Measurements from ENCODE around the gene PMPCA.

The PMPCA gene

DNA sequence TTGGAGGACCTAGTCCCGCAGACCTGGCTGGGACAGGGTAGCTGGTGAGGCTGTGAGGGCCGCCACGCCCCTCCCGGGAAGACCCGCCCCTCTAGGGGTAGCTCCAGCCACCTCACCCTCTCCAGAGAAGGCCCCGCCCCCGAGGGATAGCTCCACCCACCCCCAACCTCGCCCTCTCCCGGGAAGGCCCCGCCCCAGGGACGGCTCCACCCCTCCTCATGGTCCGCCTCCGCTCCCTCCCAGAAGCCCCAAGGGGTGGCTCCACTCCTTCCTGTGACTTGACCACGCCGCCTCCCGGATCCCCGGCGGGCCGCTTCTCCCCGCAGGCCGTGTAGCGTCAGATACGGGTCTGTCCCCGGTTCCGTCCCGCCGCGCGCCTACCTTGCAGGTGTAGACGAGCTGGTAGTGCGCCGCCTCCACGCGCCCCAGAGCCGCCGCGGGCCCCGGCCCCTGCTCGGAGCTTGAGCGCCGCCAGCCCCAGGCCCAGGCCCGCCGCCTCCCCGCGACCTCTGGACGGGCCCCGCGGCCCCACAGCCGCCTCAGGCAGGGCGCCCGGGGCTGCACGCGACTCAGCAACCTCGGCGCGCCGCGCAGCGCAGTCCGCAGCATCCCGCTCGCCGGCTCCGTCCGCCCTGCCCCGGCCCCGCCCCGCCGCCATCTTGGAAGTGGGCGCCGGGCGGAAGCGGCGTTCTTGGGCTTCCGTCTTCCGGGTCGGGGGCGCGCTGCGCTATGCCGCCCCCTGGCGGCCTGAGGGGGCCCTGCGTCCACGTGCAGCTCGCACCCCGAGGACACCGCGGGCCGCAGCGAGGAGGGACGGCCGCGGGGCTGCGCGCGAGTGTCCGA is 47.1 kb upstream of the PMPCA start, which contains the start of gene DNLZ (continued):
- no peak for TF ChIP-seq ZNF140 (tag by site-specific recombination; IDR thresholded peaks at IDR 0.05)
- no peak; the same call in 1 of the 2 replicates for TF ChIP-seq SP7 (tag by site-specific recombination; IDR thresholded peaks at IDR 0.05)
- no peak for TF ChIP-seq ZNF248 (tag by site-specific recombination; IDR thresholded peaks at IDR 0.05)
- no peak for TF ChIP-seq ZFP3 (tag by site-specific recombination; IDR thresholded peaks at IDR 0.05; ENCODE audit: low read depth)
- TF ChIP-seq ZNF157 (tag by site-specific recombination; IDR thresholded peaks at IDR 0.05): no peak
- peak; percentile 52; the same call in 1 of the 2 replicates for TF ChIP-seq ZXDB (tag by site-specific recombination; IDR thresholded peaks at IDR 0.05)
- TF ChIP-seq SP3 (tag by site-specific recombination; IDR thresholded peaks at IDR 0.05): peak; percentile 92
- TF ChIP-seq, protein P1, sequence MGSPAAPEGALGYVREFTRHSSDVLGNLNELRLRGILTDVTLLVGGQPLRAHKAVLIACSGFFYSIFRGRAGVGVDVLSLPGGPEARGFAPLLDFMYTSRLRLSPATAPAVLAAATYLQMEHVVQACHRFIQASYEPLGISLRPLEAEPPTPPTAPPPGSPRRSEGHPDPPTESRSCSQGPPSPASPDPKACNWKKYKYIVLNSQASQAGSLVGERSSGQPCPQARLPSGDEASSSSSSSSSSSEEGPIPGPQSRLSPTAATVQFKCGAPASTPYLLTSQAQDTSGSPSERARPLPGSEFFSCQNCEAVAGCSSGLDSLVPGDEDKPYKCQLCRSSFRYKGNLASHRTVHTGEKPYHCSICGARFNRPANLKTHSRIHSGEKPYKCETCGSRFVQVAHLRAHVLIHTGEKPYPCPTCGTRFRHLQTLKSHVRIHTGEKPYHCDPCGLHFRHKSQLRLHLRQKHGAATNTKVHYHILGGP (tag by site-specific recombination; IDR thresholded peaks at IDR 0.05): no peak
- no peak for TF ChIP-seq ZNF114 (tag by site-specific recombination; IDR thresholded peaks at IDR 0.05)
- TF ChIP-seq ZNF239 (tag by site-specific recombination; IDR thresholded peaks at IDR 0.05): no peak
- no peak for TF ChIP-seq ZFP41 (tag by site-specific recombination; IDR thresholded peaks at IDR 0.05; ENCODE audit: borderline replicate concordance)
- TF ChIP-seq BCL11B (tag by site-specific recombination; IDR thresholded peaks at IDR 0.05; ENCODE audit: low read depth): 0 out of 2 replicates have a peak, but pooled peaks have one; percentile 43
- TF ChIP-seq ZNF350 (tag by site-specific recombination; IDR thresholded peaks at IDR 0.05): no peak
- no peak for TF ChIP-seq ZBTB48 (tag by site-specific recombination; IDR thresholded peaks at IDR 0.05)
- TF ChIP-seq ZNF214 (tag by site-specific recombination; IDR thresholded peaks at IDR 0.05; ENCODE audit: borderline replicate concordance): no peak
- TF ChIP-seq ZBTB8A (tag by site-specific recombination; IDR thresholded peaks at IDR 0.05): peak; percentile 55
- 0 out of 2 replicates have a peak, but pooled peaks have one; percentile 21 for TF ChIP-seq ZNF600 (tag by site-specific recombination; IDR thresholded peaks at IDR 0.05)
- peak; percentile 65; the same call in 1 of the 2 replicates for TF ChIP-seq KLF16 (tag by site-specific recombination; IDR thresholded peaks at IDR 0.05)
- TF ChIP-seq, protein P2, sequence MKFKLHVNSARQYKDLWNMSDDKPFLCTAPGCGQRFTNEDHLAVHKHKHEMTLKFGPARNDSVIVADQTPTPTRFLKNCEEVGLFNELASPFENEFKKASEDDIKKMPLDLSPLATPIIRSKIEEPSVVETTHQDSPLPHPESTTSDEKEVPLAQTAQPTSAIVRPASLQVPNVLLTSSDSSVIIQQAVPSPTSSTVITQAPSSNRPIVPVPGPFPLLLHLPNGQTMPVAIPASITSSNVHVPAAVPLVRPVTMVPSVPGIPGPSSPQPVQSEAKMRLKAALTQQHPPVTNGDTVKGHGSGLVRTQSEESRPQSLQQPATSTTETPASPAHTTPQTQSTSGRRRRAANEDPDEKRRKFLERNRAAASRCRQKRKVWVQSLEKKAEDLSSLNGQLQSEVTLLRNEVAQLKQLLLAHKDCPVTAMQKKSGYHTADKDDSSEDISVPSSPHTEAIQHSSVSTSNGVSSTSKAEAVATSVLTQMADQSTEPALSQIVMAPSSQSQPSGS (tag by site-specific recombination; IDR thresholded peaks at IDR 0.05; ENCODE audit: low read depth): no peak
- no peak for TF ChIP-seq ZNF155 (tag by site-specific recombination; IDR thresholded peaks at IDR 0.05)
- no peak for TF ChIP-seq ZNF169 (tag by site-specific recombination; IDR thresholded peaks at IDR 0.05)
- no peak for TF ChIP-seq ZFP37 (tag by site-specific recombination; IDR thresholded peaks at IDR 0.05)
- TF ChIP-seq, protein P3, sequence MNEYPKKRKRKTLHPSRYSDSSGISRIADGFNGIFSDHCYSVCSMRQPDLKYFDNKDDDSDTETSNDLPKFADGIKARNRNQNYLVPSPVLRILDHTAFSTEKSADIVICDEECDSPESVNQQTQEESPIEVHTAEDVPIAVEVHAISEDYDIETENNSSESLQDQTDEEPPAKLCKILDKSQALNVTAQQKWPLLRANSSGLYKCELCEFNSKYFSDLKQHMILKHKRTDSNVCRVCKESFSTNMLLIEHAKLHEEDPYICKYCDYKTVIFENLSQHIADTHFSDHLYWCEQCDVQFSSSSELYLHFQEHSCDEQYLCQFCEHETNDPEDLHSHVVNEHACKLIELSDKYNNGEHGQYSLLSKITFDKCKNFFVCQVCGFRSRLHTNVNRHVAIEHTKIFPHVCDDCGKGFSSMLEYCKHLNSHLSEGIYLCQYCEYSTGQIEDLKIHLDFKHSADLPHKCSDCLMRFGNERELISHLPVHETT (tag by site-specific recombination; IDR thresholded peaks at IDR 0.05): no peak
- no peak for TF ChIP-seq ZNF138 (tag by site-specific recombination; IDR thresholded peaks at IDR 0.05; ENCODE audit: borderline replicate concordance)
- no peak for TF ChIP-seq ZNF843 (tag by site-specific recombination; IDR thresholded peaks at IDR 0.05)
- TF ChIP-seq ZIC2 (tag by site-specific recombination; IDR thresholded peaks at IDR 0.05): no peak
- no peak for TF ChIP-seq ZNF623 (tag by site-specific recombination; IDR thresholded peaks at IDR 0.05)
- TF ChIP-seq, protein P4, sequence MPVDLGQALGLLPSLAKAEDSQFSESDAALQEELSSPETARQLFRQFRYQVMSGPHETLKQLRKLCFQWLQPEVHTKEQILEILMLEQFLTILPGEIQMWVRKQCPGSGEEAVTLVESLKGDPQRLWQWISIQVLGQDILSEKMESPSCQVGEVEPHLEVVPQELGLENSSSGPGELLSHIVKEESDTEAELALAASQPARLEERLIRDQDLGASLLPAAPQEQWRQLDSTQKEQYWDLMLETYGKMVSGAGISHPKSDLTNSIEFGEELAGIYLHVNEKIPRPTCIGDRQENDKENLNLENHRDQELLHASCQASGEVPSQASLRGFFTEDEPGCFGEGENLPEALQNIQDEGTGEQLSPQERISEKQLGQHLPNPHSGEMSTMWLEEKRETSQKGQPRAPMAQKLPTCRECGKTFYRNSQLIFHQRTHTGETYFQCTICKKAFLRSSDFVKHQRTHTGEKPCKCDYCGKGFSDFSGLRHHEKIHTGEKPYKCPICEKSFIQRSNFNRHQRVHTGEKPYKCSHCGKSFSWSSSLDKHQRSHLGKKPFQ (tag by site-specific recombination; IDR thresholded peaks at IDR 0.05): no peak
- TF ChIP-seq ZNF555 (tag by site-specific recombination; conservative IDR thresholded peaks at IDR 0.05): no peak
- no peak for TF ChIP-seq ZNF302 (tag by site-specific recombination; IDR thresholded peaks at IDR 0.05; ENCODE audit: low read depth)
- TF ChIP-seq, protein P5, sequence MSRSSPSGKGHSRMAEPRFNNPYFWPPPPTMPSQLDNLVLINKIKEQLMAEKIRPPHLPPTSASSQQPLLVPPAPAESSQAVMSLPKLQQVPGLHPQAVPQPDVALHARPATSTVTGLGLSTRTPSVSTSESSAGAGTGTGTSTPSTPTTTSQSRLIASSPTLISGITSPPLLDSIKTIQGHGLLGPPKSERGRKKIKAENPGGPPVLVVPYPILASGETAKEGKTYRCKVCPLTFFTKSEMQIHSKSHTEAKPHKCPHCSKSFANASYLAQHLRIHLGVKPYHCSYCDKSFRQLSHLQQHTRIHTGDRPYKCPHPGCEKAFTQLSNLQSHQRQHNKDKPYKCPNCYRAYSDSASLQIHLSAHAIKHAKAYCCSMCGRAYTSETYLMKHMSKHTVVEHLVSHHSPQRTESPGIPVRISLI (tag by site-specific recombination; IDR thresholded peaks at IDR 0.05): no peak
- no peak for TF ChIP-seq ZFP69B (tag by site-specific recombination; IDR thresholded peaks at IDR 0.05)
- TF ChIP-seq ZNF426 (tag by site-specific recombination; IDR thresholded peaks at IDR 0.05): no peak
- TF ChIP-seq RBAK (tag by site-specific recombination; IDR thresholded peaks at IDR 0.05): no peak
- no peak for TF ChIP-seq ZNF202 (tag by site-specific recombination; IDR thresholded peaks at IDR 0.05; ENCODE audit: borderline replicate concordance)
- TF ChIP-seq ZNF747 (tag by site-specific recombination; IDR thresholded peaks at IDR 0.05): no peak
